K562 (cell line): ENCODE data around the gene MFAP1. TPM values are rescaled to one million over a fixed set of nuclear protein-coding genes. Genes with fewer than 3 reads are reported as not detected.
A peak's percentile ranks its signal among the peaks of the same experiment; 100 is the strongest.

Source experiments
- BDP1 ChIP-seq: IDR thresholded peaks from 3 replicates; pipeline ENCODE4 v1.6.1; 2011; ENCODE audit not compliant: insufficient read length, insufficient read depth
- BRD4 ChIP-seq: fragments of 200-600 bp; sonication (generic); IDR thresholded peaks from 2 replicates; pipeline ENCODE4 v1.6.1; 2017; ENCODE audit warnings: inconsistent platforms
- CBFA2T2 ChIP-seq: fragments of 450-650 bp; conservative IDR thresholded peaks from 2 replicates; pipeline ENCODE4 v1.6.1; 2017; ENCODE audit warnings: mild to moderate bottlenecking
- CBFB ChIP-seq: sonication (generic); formaldehyde crosslinking; IDR thresholded peaks from 2 replicates; pipeline ENCODE4 v1.4.0; 2020; ENCODE audit warnings: mild to moderate bottlenecking, missing genetic modification reagents
- CREM ChIP-seq: IDR thresholded peaks from 2 replicates; pipeline ENCODE4 v1.6.1; 2014; ENCODE audit warnings: antibody characterized with exemption, low read depth
- CXXC5 ChIP-seq: fragments of 250-450 bp; sonication (Bioruptor Pico); IDR thresholded peaks from 2 replicates; pipeline ENCODE4 v1.8.0; 2022; ENCODE audit warnings: inconsistent platforms, mild to moderate bottlenecking, moderate library complexity
- ELF2 ChIP-seq: fragments of 250-450 bp; sonication (Bioruptor Pico); IDR thresholded peaks from 2 replicates; pipeline ENCODE4 v1.5.0; 2021; ENCODE audit warnings: mild to moderate bottlenecking
- FIP1L1 ChIP-seq: fragments of 200-400 bp; formaldehyde crosslinking; IDR thresholded peaks from 2 replicates; pipeline ENCODE4 v1.6.1; 2018; ENCODE audit warnings: mild to moderate bottlenecking, low read depth, low read length; ENCODE audit not compliant: poor library complexity, severe bottlenecking
- HOXB6 ChIP-seq: fragments of 250-450 bp; sonication (Bioruptor Pico); IDR thresholded peaks from 2 replicates; pipeline ENCODE4 v1.5.1; 2022; ENCODE audit warnings: mild to moderate bottlenecking, borderline replicate concordance
- KAT7 ChIP-seq: sonication (generic); formaldehyde crosslinking; IDR thresholded peaks from 2 replicates; pipeline ENCODE4 v1.8.0; 2022; ENCODE audit warnings: missing genetic modification reagents, mild to moderate bottlenecking, borderline replicate concordance
- KDM4B ChIP-seq, 2 experiments: fragments of 450-650 bp in 1 of 2; sonication (generic) in 1 of 2; IDR thresholded peaks; 2 replicates each; pipeline ENCODE4 v1.6.1; 2016 to 2017; ENCODE audit warnings: borderline replicate concordance in 2 of 2, antibody characterized with exemption in 1 of 2, low read depth in 1 of 2, mild to moderate bottlenecking in 1 of 2
- MECOM ChIP-seq: fragments of 250-450 bp; sonication (Bioruptor Pico); IDR thresholded peaks from 2 replicates; pipeline ENCODE4 v1.8.0; 2022; ENCODE audit warnings: inconsistent platforms
- RBM17 ChIP-seq: fragments of 200-400 bp; formaldehyde crosslinking; IDR thresholded peaks from 2 replicates; pipeline ENCODE4 v1.6.1; 2017; ENCODE audit warnings: low read depth, mild to moderate bottlenecking, low read length, borderline replicate concordance
- SRSF7 ChIP-seq: fragments of 200-400 bp; formaldehyde crosslinking; optimal IDR thresholded peaks from 2 replicates; pipeline ENCODE3; 2017; ENCODE audit warnings: mild to moderate bottlenecking, low read depth, low read length
- TAF7 ChIP-seq: fragments of 450-650 bp; IDR thresholded peaks from 2 replicates; pipeline ENCODE4 v1.6.1; 2016; ENCODE audit warnings: missing genetic modification characterization, missing compliant biosample characterization
- ZNF561 ChIP-seq: fragments of 450-650 bp; formaldehyde crosslinking; conservative IDR thresholded peaks from 2 replicates; pipeline ENCODE4 v1.4.0; 2020; ENCODE audit warnings: mild to moderate bottlenecking, moderate library complexity
- ZNF764 ChIP-seq: fragments of 250-450 bp; sonication (Bioruptor Pico); IDR thresholded peaks from 2 replicates; pipeline ENCODE4 v1.4.0; 2020; ENCODE audit warnings: low read depth, mild to moderate bottlenecking, moderate library complexity
- polyA plus RNA-seq, 8 experiments: library from polyadenylated mRNA; depleted of rRNA in 4 of 8; stranded (reverse) in 5 of 8; unstranded in 3 of 8; fragments of >200 nt; fragmentation: Nextera tagmentation in 2 of 8; fragmentation: Illumina TruSeq in 1 of 8; extraction: Ambion mirVana in 2 of 8; extraction: Trizol in 1 of 8; gene quantifications; 2 replicates each; pipeline versions ENCODE4 v1.2.1 to v1.2.3, GENCODE V29; 2011 to 2014; ENCODE audit warnings: inconsistent platforms in 1 of 8, missing spikeins in 1 of 8
- total RNA-seq, 7 experiments: library from RNA; depleted of rRNA in 6 of 7; stranded (reverse); fragments of >200 nt in 6 of 7; fragmentation: Illumina TruSeq in 2 of 7; extraction: Trizol in 2 of 7; gene quantifications; 2 replicates each; pipeline versions ENCODE4 v1.2.1 to v1.2.3, GENCODE V29; 2011 to 2021; ENCODE audit warnings: low replicate concordance in 1 of 7
- TF ChIP-seq, protein P1 (sequence below): fragments of 450-650 bp; IDR thresholded peaks from 2 replicates; pipeline ENCODE4 v1.6.1; 2016; ENCODE audit warnings: low read depth, mild to moderate bottlenecking, moderate library complexity
- TF ChIP-seq, protein P2 (sequence below): fragments of 250-450 bp; sonication (Bioruptor Pico); IDR thresholded peaks from 2 replicates; pipeline ENCODE4 v1.4.0; 2020
- TF ChIP-seq, protein P3 (sequence below): fragments of 450-650 bp; IDR thresholded peaks from 2 replicates; pipeline ENCODE4 v1.6.1; 2017; ENCODE audit warnings: antibody characterized with exemption
- TF ChIP-seq, protein P4 (sequence below): fragments of 250-450 bp; sonication (Bioruptor Pico); IDR thresholded peaks from 2 replicates; pipeline ENCODE4 v1.8.0; 2021; ENCODE audit warnings: moderate library complexity, mild to moderate bottlenecking, inconsistent platforms

The MFAP1 gene
- total and polyA plus RNA-seq, 9 of the 15 experiments (the other 6 are each of a cell fraction or from before 2014, with no cell fraction given): 34.9 to 64.1 (median 48.2) TPM

DNA sequence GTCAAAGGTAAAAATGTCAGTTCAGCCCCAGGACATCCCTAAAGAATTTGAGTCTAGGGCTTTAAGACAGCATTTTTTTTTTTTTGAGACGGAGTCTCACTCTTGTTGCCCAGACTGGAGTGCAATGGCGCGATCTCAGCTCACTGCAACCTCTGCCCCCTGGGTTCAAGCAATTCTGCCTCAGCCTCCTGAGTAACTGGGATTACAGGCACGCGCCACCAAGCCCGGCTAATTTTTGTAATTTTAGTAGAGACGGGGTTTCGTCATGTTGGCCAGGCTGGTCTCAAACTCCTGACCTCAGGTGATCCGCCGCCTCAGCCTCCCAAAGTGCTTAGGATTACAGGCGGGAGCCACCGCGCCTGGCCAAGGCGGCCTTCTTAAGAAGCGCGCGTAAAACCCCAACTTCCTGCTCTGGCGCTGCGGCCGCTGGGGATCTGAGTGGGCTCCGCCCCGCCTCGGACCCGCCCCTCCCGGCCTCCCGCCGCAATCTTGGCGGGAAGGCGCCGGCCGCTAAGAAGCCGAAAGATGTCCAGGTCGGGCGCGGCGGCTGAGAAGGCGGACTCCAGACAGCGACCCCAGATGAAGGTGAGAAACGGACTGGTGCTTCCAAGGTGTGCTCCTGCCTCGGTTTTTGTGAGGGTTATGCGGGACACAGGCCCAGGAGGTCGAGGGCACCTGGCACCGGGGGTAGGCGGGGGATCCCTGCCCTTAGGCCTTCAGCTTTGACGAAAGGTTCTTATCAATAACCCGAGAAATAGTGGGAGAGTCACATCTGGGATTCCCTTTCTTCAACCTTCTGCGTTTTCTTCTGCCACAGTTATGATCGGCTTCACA, 2.2 kb upstream of the MFAP1 start, which contains the start of gene WDR76 (continued):
- TF ChIP-seq HOXB6 (no peak), TAF7 (0 out of 2 replicates have a peak, but pooled peaks have one; percentile 34), CREM (no peak), ELF2 (CRISPR knock-in tag) (0 out of 2 replicates have a peak, but pooled peaks have one; percentile 42), ZNF764 (CRISPR knock-in tag) (no peak), SRSF7 (no peak), KAT7 (0 out of 2 replicates have a peak, but pooled peaks have one; percentile 50), CXXC5 (CRISPR knock-in tag) (peak; percentile 92), ZNF561 (CRISPR knock-in tag) (no peak), FIP1L1 (no peak), RBM17 (no peak), BRD4 (no peak), KDM4B (IDR thresholded peaks at IDR 0.05; ENCODE audit: borderline replicate concordance in 2 of 2, low read depth in 1 of 2) (no peak), CBFA2T2 (no peak), BDP1 (no peak), CBFB (CRISPR knock-in tag) (peak; percentile 72; the same call in 1 of the 2 replicates), MECOM (CRISPR knock-in tag) (no peak)
- TF ChIP-seq, protein P1, sequence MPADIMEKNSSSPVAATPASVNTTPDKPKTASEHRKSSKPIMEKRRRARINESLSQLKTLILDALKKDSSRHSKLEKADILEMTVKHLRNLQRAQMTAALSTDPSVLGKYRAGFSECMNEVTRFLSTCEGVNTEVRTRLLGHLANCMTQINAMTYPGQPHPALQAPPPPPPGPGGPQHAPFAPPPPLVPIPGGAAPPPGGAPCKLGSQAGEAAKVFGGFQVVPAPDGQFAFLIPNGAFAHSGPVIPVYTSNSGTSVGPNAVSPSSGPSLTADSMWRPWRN: peak; percentile 26; the same call in 1 of the 2 replicates
- TF ChIP-seq, protein P2, sequence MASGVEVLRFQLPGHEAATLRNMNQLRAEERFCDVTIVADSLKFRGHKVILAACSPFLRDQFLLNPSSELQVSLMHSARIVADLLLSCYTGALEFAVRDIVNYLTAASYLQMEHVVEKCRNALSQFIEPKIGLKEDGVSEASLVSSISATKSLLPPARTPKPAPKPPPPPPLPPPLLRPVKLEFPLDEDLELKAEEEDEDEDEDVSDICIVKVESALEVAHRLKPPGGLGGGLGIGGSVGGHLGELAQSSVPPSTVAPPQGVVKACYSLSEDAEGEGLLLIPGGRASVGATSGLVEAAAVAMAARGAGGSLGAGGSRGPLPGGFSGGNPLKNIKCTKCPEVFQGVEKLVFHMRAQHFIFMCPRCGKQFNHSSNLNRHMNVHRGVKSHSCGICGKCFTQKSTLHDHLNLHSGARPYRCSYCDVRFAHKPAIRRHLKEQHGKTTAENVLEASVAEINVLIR (CRISPR knock-in tag): no peak
- TF ChIP-seq, protein P3, sequence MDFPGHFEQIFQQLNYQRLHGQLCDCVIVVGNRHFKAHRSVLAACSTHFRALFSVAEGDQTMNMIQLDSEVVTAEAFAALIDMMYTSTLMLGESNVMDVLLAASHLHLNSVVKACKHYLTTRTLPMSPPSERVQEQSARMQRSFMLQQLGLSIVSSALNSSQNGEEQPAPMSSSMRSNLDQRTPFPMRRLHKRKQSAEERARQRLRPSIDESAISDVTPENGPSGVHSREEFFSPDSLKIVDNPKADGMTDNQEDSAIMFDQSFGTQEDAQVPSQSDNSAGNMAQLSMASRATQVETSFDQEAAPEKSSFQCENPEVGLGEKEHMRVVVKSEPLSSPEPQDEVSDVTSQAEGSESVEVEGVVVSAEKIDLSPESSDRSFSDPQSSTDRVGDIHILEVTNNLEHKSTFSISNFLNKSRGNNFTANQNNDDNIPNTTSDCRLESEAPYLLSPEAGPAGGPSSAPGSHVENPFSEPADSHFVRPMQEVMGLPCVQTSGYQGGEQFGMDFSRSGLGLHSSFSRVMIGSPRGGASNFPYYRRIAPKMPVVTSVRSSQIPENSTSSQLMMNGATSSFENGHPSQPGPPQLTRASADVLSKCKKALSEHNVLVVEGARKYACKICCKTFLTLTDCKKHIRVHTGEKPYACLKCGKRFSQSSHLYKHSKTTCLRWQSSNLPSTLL: no peak
- TF ChIP-seq, protein P4, sequence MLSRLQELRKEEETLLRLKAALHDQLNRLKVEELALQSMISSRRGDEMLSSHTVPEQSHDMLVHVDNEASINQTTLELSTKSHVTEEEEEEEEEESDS (CRISPR knock-in tag): no peak
